Endothelial cell of umbilical vein (primary cell): ENCODE results near the gene TEF. TPM values are rescaled to one million over a fixed set of nuclear protein-coding genes. Genes with fewer than 3 reads are reported as not detected.

ENCODE experiments used
- BruUV-seq: library from RNA; stranded (reverse); fragments of 400-500 nt; replicated peaks from 2 replicates; lab custom pipeline; 2021; lab: Mats Ljungman, UMichigan
- CTCF ChIA-PET: fragments of 300-600, 350-600 bp; sonication (Branson Sonifier 250); formaldehyde crosslinking; loops from one replicate; lab custom pipeline; 2021; ENCODE audit warnings: antibody characterized with exemption, inconsistent platforms; lab: Charles Lee
- POLR2A ChIA-PET: fragments of 300-600, 350-600 bp; sonication (Branson Sonifier 250); formaldehyde crosslinking; loops from one replicate; lab custom pipeline; 2021; ENCODE audit warnings: antibody characterized with exemption, inconsistent platforms; lab: Charles Lee
- DNase-seq: peaks from one replicate; pipeline ENCODE4 v3.0.0-alpha.2; 2011; ENCODE audit warnings: low read depth, low spot score
- FAIRE-seq: peaks from 2 replicates; lab custom pipeline; 2011; peaks lifted over from hg19 to GRCh38; lab: Jason Lieb, UNC
- H2AFZ ChIP-seq: 2 replicates; pipeline ENCODE4 v1.6.0; 2012; ENCODE audit warnings: low read depth, low read length, control low read depth, inconsistent platforms
- H3K27ac ChIP-seq: 2 replicates; pipeline ENCODE4 v1.5.1; 2011; ENCODE audit warnings: low read depth, mild to moderate bottlenecking, control low read depth, low read length, moderate library complexity; ENCODE audit not compliant: insufficient read depth
- H3K27me3 ChIP-seq, 2 experiments: 2 replicates each; pipeline versions ENCODE4 v1.6.0 to v1.6.1; 2011; ENCODE audit warnings: low read length in 2 of 2, mixed read lengths in 1 of 2; ENCODE audit not compliant: control insufficient read depth in 2 of 2, insufficient read depth in 2 of 2
- H3K36me3 ChIP-seq, 2 experiments: 2 replicates in 1 of 2; 3 replicates in 1 of 2; pipeline ENCODE4 v1.5.1; 2011; ENCODE audit warnings: low read length in 2 of 2, mild to moderate bottlenecking in 1 of 2, moderate library complexity in 1 of 2; ENCODE audit not compliant: control insufficient read depth in 2 of 2, insufficient read depth in 2 of 2; ENCODE audit errors: extremely low read depth in 1 of 2
- H3K4me1 ChIP-seq: 3 replicates; pipeline ENCODE4 v1.5.1; 2011; ENCODE audit warnings: mild to moderate bottlenecking, low read length; ENCODE audit not compliant: control insufficient read depth, insufficient read depth; ENCODE audit errors: extremely low read depth
- H3K4me2 ChIP-seq: 2 replicates; pipeline ENCODE4 v1.6.1; 2011; ENCODE audit warnings: low read length, control low read depth, mixed read lengths; ENCODE audit not compliant: insufficient read depth
- H3K4me3 ChIP-seq, 3 experiments: fragments of 200-600 bp in 1 of 3; sonication (generic), shearing (Covaris generic) in 1 of 3; replicated peaks in 1 of 3; 2 replicates each; pipeline ENCODE4 v1.5.1; 2011 to 2016; ENCODE audit warnings: control low read depth in 3 of 3, low read length in 3 of 3, mild to moderate bottlenecking in 2 of 3, inconsistent platforms in 1 of 3, low read depth in 1 of 3, moderate library complexity in 1 of 3; ENCODE audit not compliant: insufficient read depth in 1 of 3
- H3K79me2 ChIP-seq: 2 replicates; pipeline ENCODE4 v1.6.0; 2012; ENCODE audit warnings: low read length, inconsistent platforms; ENCODE audit not compliant: control insufficient read depth, insufficient read depth
- H3K9ac ChIP-seq: replicated peaks from 2 replicates; pipeline ENCODE3; 2011; ENCODE audit warnings: low read length, control low read depth; ENCODE audit not compliant: insufficient read depth; ENCODE audit errors: extremely low read depth
- H3K9me1 ChIP-seq: replicated peaks from 3 replicates; pipeline ENCODE4 v1.6.0; 2011; ENCODE audit warnings: mild to moderate bottlenecking, low read length; ENCODE audit not compliant: control insufficient read depth, insufficient read depth; ENCODE audit errors: extremely low read depth
- H3K9me3 ChIP-seq: replicated peaks from 2 replicates; pipeline ENCODE4 v1.5.1; 2012; ENCODE audit warnings: low read length, inconsistent platforms; ENCODE audit not compliant: control insufficient read depth, insufficient read depth
- H4K20me1 ChIP-seq: replicated peaks from 2 replicates; pipeline ENCODE3; 2011; ENCODE audit warnings: mild to moderate bottlenecking, low read length; ENCODE audit not compliant: control insufficient read depth, insufficient read depth; ENCODE audit errors: extremely low read depth
- EZH2 ChIP-seq: IDR thresholded peaks from 2 replicates; pipeline ENCODE4 v1.6.1; 2012; ENCODE audit warnings: borderline replicate concordance, low read depth, mild to moderate bottlenecking, moderate library complexity, low read length, inconsistent platforms; ENCODE audit not compliant: severe bottlenecking
- FOS ChIP-seq: IDR thresholded peaks from 2 replicates; pipeline ENCODE4 v1.6.1; 2011; ENCODE audit warnings: mild to moderate bottlenecking, low read length, moderate library complexity, borderline replicate concordance; ENCODE audit not compliant: insufficient read depth
- GATA2 ChIP-seq: IDR thresholded peaks from 2 replicates; pipeline ENCODE4 v1.7.0; 2011; ENCODE audit warnings: low read depth, mild to moderate bottlenecking, moderate library complexity, mixed read lengths, low read length; ENCODE audit not compliant: insufficient read length, insufficient read depth
- JUN ChIP-seq: IDR thresholded peaks from 2 replicates; pipeline ENCODE4 v1.6.1; 2011; ENCODE audit warnings: borderline replicate concordance, low read depth; ENCODE audit not compliant: insufficient read length, insufficient read depth
- MAX ChIP-seq: IDR thresholded peaks from 2 replicates; pipeline ENCODE4 v1.6.1; 2011; ENCODE audit not compliant: insufficient read depth, insufficient read length
- MYC ChIP-seq: IDR thresholded peaks from one replicate; pipeline ENCODE4 v1.6.1; 2011; ENCODE audit warnings: mild to moderate bottlenecking, low read depth, low read length
- POLR2A ChIP-seq: IDR thresholded peaks from 2 replicates; pipeline ENCODE4 v1.6.1; 2012; ENCODE audit warnings: low read depth, mild to moderate bottlenecking, control low read depth, low read length
- POLR2AphosphoS5 ChIP-seq: IDR thresholded peaks from 2 replicates; pipeline ENCODE4 v1.6.1; 2012; ENCODE audit warnings: low read depth, mild to moderate bottlenecking, control low read depth, low read length, moderate library complexity; ENCODE audit not compliant: insufficient read depth
- dilution Hi-C: fragments of 300-500 bp; cut with MboI; formaldehyde crosslinking; loops from one replicate; pipeline ENCODE4 v1.15.0; 2019; ENCODE audit warnings: low sequenced_read_pairs; ENCODE audit not compliant: extremely low pct_ligation_motif_present
- intact Hi-C: fragments of 100-400 bp; cut with micrococcal nuclease; formaldehyde crosslinking; loops from one replicate; pipeline ENCODE4 v1.10.0; 2022
- polyA plus RNA-seq, 4 experiments: library from polyadenylated mRNA; depleted of rRNA in 3 of 4; stranded (reverse) in 3 of 4; unstranded in 1 of 4; fragments of >200 nt; gene quantifications; 2 replicates each; pipeline versions ENCODE4 v1.2.1 to v1.2.3, GENCODE V29; 2011 to 2012; ENCODE audit warnings: missing spikeins in 1 of 4
- total RNA-seq: library from RNA; stranded (reverse); gene quantifications from 2 replicates; pipeline ENCODE4 v1.2.3, GENCODE V29; 2021
- TF ChIP-seq, protein P1 (sequence below), 2 donors: IDR thresholded peaks; 1 replicate in 1 of 2; 2 replicates in 1 of 2; pipeline ENCODE4 v1.5.1; 2011; ENCODE audit warnings: low read length in 2 of 2, mild to moderate bottlenecking in 2 of 2, moderate library complexity in 2 of 2, control low read depth in 1 of 2, inconsistent platforms in 1 of 2, low read depth in 1 of 2; ENCODE audit not compliant: insufficient read depth in 1 of 2; ENCODE audit errors: extremely low read depth in 1 of 2

TEF gene
- total and polyA plus RNA-seq, 2 donors (not counting 3 experiments of a cell fraction or from before 2014, with no cell fraction given): 2.2 to 4.0 TPM

DNA sequence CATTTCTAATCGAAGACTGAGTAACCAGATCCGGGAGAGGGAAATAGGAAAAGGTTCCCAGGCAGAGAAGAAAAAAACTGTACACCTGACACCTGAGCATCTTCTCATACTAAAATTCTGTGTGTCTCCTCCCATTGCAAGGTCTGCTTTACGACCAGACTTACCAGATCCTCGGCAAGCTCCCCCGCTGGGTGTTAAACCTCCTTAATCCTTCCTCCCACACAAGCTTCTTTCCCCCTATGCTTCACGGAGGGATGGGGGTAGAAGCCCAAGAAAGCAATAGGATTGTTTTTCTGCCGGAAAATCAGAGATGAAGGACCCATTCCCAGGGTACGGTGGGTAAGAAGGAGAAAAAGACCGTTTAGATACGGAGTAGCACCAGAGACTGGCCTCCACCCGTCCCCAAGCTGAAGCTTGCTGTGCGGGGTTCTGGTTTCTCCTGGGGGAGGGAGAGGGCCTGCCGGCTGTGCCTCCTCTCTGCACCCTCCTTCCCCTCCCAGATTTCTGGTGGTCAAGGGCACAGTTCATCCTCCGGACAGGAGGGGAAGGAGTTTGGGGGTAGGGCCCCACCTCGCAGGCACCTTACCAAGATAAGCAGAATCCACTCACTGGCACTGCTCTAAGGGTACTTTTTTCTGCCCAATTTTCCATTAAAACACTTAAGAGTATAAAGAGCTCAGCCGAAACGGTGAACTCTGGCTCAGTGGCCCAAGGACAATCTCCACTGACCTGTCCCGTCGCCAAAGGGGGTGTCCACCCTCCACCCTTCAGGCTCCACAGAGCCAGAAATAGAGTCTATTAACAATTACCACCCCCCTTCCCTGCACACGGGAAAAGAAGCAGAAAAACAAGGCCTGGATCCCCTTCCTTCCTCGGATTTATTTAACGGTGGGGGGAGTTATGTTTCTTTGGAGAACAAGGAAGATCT is 63.7 kb downstream of the TEF start:
- no peaks in the 10 kb centered on the region for H3K9me1 ChIP-seq
- peak overlapping the region; percentile 83 for H3K27ac ChIP-seq
- CTCF ChIA-PET: interaction anchor here (1.2 to 2.8 kb wide), 8 partner anchors 10 to 81 kb away, joined by 3 to 20 read pairs (median 4); partner anchors contain the start of gene PHF5A
- H3K27me3 ChIP-seq: no peaks in the 10 kb centered on the region
- H2AFZ ChIP-seq: no peak overlapping the region
- BruUV-seq: no TSS peak
- FAIRE-seq (no peak), DNase-seq (peak; percentile 41)
- POLR2A ChIA-PET: interaction anchor here (1.3 to 2.3 kb wide), 6 partner anchors 23 to 64 kb away, joined by 3 to 11 read pairs (median 4); partner anchors contain the start of genes ACO2, PHF5A and TEF
- TF ChIP-seq MAX: no peak
- TF ChIP-seq MYC: no peak
- TF ChIP-seq POLR2A: no peak
- peaks cover 4% of the 10 kb centered on the region for H3K4me1 ChIP-seq
- intact Hi-C loops (no loop called here), dilution Hi-C loops (no loop called here)
- H3K4me3 ChIP-seq: peak overlapping the region; percentile 95 to 100 (median 96)
- H3K79me2 ChIP-seq: peaks cover 57% of the 10 kb centered on the region
- H3K9me3 ChIP-seq: no peaks in the 10 kb centered on the region
- H3K36me3 ChIP-seq: no peaks in the 10 kb centered on the region
- H3K4me2 ChIP-seq: peak overlapping the region; percentile 92
- H3K9ac ChIP-seq: peak overlapping the region; percentile 89
- H4K20me1 ChIP-seq: peaks cover 4% of the 10 kb centered on the region

GRCh38 chr22:41446057-41446501 is 64.3 kb downstream of the TEF start:
- Histone ChIP-seq H3K36me3 (no peaks in the 10 kb centered on the region), H3K4me3 (peak overlapping the region; percentile 95 to 100 (median 96)), H3K27ac (peak overlapping the region; percentile 83), H3K4me1 (peaks cover 4% of the 10 kb centered on the region), H2AFZ (peak overlapping the region; percentile 6), H3K4me2 (peak overlapping the region; percentile 92), H3K9me3 (no peaks in the 10 kb centered on the region), H4K20me1 (peaks cover 4% of the 10 kb centered on the region), H3K27me3 (no peaks in the 10 kb centered on the region), H3K9me1 (no peaks in the 10 kb centered on the region), H3K9ac (peak overlapping the region; percentile 89), H3K79me2 (peaks cover 51% of the 10 kb centered on the region)
- no peak for TF ChIP-seq POLR2AphosphoS5
- no peak for TF ChIP-seq EZH2
- TF ChIP-seq, protein P1, sequence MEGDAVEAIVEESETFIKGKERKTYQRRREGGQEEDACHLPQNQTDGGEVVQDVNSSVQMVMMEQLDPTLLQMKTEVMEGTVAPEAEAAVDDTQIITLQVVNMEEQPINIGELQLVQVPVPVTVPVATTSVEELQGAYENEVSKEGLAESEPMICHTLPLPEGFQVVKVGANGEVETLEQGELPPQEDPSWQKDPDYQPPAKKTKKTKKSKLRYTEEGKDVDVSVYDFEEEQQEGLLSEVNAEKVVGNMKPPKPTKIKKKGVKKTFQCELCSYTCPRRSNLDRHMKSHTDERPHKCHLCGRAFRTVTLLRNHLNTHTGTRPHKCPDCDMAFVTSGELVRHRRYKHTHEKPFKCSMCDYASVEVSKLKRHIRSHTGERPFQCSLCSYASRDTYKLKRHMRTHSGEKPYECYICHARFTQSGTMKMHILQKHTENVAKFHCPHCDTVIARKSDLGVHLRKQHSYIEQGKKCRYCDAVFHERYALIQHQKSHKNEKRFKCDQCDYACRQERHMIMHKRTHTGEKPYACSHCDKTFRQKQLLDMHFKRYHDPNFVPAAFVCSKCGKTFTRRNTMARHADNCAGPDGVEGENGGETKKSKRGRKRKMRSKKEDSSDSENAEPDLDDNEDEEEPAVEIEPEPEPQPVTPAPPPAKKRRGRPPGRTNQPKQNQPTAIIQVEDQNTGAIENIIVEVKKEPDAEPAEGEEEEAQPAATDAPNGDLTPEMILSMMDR (IDR thresholded peaks at IDR 0.05; ENCODE audit: extremely low read depth in 1 of 2, insufficient read depth in 1 of 2, low read depth in 1 of 2, low read length in 2 of 2): no peak
- TF ChIP-seq JUN: no peak
- TF ChIP-seq GATA2: no peak
- TF ChIP-seq FOS: no peak
- TF ChIP-seq POLR2A: no peak
- no peak for TF ChIP-seq MYC
- no peak for TF ChIP-seq MAX
- dilution Hi-C loops: no loop called here
- DNase-seq: peak; percentile 6
- POLR2A ChIA-PET: interaction anchor here (1.0 to 2.3 kb wide), 6 partner anchors 9 to 65 kb away, joined by 3 to 11 read pairs (median 4); partner anchors contain the start of genes ACO2, PHF5A and TEF
- intact Hi-C loops: no loop called here
- FAIRE-seq: no peak
- TSS peak; percentile 21 for BruUV-seq
- CTCF ChIA-PET: interaction anchor here (0.9 to 1.9 kb wide), 9 partner anchors 9 to 81 kb away, joined by 3 to 18 read pairs (median 4); partner anchors contain the start of gene PHF5A
